Measurements from ENCODE around the gene TEK.
"Not testable (repeated sequence)": the region's sequence is repeated elsewhere in the genome, so short reads cannot be mapped to it uniquely, and the experiment has no call there.

Gene TEK

DNA sequence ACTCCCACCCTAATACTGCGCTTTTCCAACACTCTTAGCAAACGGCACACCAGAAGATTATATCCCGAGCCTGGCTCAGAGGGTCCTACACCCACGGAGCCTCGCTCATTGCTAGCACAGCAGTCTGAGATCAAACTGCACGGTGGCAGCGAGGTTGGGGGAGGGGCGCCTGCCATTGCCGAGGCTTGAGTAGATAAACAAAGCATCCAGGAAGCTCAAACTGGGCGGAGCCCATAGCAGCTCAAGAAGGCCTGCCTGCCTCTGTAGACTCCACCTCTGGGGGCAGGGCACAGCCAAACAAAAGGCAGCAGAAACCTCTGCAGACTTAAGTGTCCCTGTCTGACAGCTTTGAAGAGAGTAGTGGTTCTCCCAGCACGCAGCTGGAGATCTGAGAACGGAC is 130.6 kb downstream of the TEK start:
- DNase-seq (ENCODE audit: low read depth), result not testable (repeated sequence)

DNA sequence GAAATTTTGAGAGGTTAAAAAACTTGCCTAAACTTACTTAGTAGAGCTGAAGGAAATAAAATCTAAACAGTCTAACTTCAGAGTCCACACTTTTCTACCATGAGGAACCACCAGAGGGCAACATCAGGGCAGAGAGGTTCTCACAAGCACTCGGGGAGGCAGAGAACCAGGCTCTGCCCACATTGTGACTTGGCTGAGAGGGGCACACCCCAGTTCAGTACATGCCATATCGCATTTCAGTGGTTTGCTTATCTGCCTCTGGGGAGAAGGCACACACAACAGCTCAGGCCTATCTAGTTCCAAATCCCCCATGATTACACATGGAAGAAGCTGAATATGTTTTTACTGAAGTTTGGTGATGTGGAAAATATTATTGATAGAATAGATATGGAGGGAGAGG is 138.7 kb downstream of the TEK start:
- DNase-seq (ENCODE audit: low read depth), result no peak

- DNase-seq (ENCODE audit: low read depth), result no peak
These were observed 139.7 kb downstream of the TEK start for GRCh38 chr9:27248702-27249101.

GRCh38 chr9:27258662-27259061 is 149.6 kb downstream of the TEK start:
- DNase-seq (ENCODE audit: low read depth), result no peak

DNA sequence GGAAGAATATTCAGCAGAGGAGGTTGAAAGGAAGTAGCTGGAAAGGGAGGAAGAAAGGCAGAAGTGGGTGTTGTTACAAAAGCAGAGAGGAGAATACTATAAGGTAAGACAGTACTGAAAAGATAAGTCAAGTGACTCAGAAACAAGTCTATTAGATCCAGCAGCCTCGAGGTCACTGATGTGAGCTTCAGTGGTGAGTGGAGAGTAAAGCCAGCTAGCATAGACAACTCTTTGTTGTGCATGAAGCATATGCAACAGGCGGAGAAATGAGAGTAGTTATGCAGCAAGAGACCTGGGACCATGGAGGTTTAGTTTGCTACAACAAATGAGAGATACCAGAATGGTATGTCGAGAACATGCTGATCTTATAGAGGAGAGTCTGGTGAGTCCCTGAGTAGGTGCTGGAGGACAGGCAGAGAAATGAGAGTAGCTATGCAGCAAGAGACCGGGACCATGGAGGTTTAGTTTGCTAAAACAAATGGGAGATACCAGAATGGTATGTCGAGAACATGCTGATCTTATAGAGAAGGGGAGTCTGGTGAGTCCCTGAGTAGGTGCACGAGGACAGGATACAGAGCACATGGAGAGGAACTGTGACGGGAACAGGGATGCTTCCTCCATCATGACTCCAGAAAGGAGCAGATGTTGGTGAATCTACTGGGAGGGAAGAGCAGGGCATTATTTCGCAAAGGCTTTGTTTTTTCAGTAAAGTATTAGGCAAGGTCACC is 151.9 kb downstream of the TEK start:
- no peak for DNase-seq (ENCODE audit: low read depth)

GRCh38 chr9:27261517-27262211 is 152.6 kb downstream of the TEK start:
- no peak for DNase-seq (ENCODE audit: low read depth)

DNA sequence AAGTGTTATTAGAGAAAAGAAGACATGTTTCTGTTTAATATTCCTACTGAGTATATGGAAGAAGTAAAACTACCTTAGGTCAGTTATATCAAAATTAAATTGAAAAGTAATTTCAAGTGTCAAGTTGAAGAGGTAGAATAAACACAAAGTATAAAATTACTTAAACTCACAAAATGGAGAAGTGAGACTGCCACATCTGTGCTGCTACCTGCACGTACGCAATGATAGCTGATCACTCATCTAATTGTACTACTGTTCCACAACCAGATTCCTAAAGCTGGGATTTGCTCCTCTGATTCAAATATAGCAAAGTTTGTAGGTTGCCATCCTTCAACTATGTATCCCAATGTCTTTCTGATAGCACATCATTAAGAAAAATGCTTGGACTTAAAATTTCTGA is 163.1 kb downstream of the TEK start:
- DNase-seq (ENCODE audit: low read depth), result no peak

- DNase-seq (ENCODE audit: low read depth), result no peak
These were observed 164.2 kb downstream of the TEK start for GRCh38 chr9:27273186-27273585.

DNA sequence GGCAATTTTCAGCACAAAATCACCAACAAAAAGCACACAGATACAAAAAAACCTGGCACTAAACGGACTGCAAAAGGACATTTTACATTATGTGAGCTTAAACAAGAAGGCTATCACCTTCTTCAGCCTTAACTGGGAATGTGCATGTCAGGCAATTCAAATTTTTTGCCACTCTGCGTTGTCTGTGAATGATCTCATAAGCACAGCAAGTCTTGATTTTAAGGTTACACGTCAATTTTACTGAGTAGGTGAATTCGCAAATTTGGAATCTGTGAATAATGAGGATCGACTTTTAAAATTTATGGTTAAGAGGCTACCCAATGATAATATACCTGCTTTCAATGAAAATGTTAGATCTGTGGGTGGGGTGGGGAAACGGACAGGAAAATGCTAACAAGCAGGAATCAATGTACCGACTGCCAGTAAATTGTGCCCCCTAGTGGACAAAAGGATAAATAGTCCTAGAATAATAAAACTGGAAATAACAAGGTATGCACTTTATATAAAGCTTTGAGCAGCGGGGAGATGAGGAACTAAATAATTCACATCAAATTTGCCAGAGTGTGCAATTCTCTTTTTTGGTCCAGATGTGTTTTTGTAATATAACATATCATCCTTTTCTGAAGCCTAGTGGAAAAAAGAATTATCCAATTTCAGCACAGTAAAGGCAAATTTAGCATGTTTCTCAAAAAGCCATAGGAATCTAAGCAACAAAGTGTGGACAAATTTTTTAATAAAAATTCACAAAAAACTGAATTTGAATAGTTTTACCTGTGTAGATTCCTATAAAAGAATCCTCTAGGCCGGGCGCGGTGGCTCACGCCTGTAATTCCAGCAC is 167.4 kb downstream of the TEK start:
- DNase-seq (ENCODE audit: low read depth), result no peak

GRCh38 chr9:27278374-27278773 is 169.3 kb downstream of the TEK start:
- DNase-seq (ENCODE audit: low read depth), result no peak

GRCh38 chr9:27279611-27280010 is 170.6 kb downstream of the TEK start:
- no peak for DNase-seq (ENCODE audit: low read depth)

All from activated T-cell treated with anti-CD3 and anti-CD28 coated beads for 48 hours (primary cell).